Left ventricle myocardium inferior (tissue), 1 donor: ENCODE measurements around the gene SRD5A2. TPM values are rescaled to one million over a fixed set of nuclear protein-coding genes. Genes with fewer than 3 reads are reported as not detected.

ENCODE experiments used
- DNase-seq: peaks from one replicate; pipeline ENCODE4 v3.0.0-alpha.2; 2020
- H3K27ac ChIP-seq: fragments of 200-600 bp; replicated peaks from 2 replicates; pipeline ENCODE4 v1.8.0; 2021
- H3K27me3 ChIP-seq: fragments of 200-600 bp; 2 replicates; pipeline ENCODE4 v1.8.0; 2021; ENCODE audit warnings: low read depth
- H3K36me3 ChIP-seq: fragments of 200-600 bp; 2 replicates; pipeline ENCODE4 v1.8.0; 2021
- H3K4me1 ChIP-seq: fragments of 200-600 bp; 2 replicates; pipeline ENCODE4 v1.8.0; 2021
- H3K4me3 ChIP-seq: fragments of 200-600 bp; 2 replicates; pipeline ENCODE4 v1.8.0; 2021; ENCODE audit warnings: mild to moderate bottlenecking, moderate library complexity
- H3K9me3 ChIP-seq: fragments of 200-600 bp; replicated peaks from 2 replicates; pipeline ENCODE4 v1.8.0; 2021
- intact Hi-C: fragments of 100-400 bp; cut with micrococcal nuclease; formaldehyde crosslinking; loops from one replicate; pipeline ENCODE4 v1.11.0; 2022
- total RNA-seq: library from RNA; stranded (reverse); fragmentation: NEBNext Ultra II Directional; extraction: Animal tissue kit (Norgen Biotek cat#: 25700); gene quantifications from one replicate; pipeline ENCODE4 v1.2.1, GENCODE V29; 2021
- TF ChIP-seq, protein P1 (sequence below): fragments of 200-600 bp; IDR thresholded peaks from 2 replicates; pipeline ENCODE4 v1.8.0; 2021; ENCODE audit warnings: antibody characterized with exemption, mild to moderate bottlenecking, borderline replicate concordance
- donor health status: DM: no; HTN: yes; CAD: no; lungs with severe emphysema.

SRD5A2 gene
- total RNA-seq, 1 donor from 2014 or later = not detected

DNA sequence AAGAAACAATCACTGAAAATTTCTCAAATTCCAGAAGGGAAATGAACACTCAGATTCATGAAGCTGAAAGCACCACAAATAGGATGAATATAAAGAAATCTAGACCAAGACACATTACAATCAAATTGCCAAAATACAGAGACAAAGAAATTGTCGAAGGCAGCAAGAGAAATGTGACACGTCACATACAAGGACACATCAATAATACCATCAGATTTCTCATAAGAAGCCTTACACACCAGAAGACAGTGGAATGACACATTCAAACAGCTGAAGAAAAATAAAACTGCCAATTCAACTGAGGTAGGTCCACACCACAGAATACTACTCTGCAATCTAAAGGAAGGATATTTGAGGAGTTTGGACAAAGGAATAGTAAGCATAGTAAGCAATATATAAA, 27.4 kb downstream of the SRD5A2 start:
- Histone ChIP-seq H3K4me1 (no peaks in the 10 kb centered on the region), H3K27me3 (no peaks in the 10 kb centered on the region), H3K9me3 (peaks cover 55% of the 10 kb centered on the region), H3K4me3 (no peak overlapping the region), H3K27ac (no peak overlapping the region), H3K36me3 (no peaks in the 10 kb centered on the region)
- intact Hi-C loops = no loop called here
- DNase-seq = no peak
- TF ChIP-seq, protein P1, sequence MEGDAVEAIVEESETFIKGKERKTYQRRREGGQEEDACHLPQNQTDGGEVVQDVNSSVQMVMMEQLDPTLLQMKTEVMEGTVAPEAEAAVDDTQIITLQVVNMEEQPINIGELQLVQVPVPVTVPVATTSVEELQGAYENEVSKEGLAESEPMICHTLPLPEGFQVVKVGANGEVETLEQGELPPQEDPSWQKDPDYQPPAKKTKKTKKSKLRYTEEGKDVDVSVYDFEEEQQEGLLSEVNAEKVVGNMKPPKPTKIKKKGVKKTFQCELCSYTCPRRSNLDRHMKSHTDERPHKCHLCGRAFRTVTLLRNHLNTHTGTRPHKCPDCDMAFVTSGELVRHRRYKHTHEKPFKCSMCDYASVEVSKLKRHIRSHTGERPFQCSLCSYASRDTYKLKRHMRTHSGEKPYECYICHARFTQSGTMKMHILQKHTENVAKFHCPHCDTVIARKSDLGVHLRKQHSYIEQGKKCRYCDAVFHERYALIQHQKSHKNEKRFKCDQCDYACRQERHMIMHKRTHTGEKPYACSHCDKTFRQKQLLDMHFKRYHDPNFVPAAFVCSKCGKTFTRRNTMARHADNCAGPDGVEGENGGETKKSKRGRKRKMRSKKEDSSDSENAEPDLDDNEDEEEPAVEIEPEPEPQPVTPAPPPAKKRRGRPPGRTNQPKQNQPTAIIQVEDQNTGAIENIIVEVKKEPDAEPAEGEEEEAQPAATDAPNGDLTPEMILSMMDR = no peak

DNA sequence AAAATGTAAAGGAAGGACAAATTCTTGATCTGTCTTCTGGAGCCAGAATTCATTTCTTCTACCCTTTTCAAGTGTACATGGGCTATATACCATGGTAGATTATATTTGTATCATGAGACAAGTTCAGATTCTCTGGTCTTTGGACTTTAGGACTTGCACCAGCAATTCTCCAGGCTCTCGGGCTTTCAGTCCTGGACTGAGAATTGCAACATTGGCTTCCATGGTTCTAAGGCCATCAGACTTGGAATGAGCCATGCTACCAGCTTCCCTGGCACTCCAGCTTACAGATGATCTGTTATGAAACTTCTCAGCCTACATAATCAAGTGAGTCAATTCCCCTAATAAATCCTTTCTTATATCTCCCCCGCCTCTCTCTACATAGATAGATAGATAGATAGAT, 33.3 kb downstream of the SRD5A2 start:
- intact Hi-C loops = no loop called here
- peaks cover 56% of the 10 kb centered on the region for H3K9me3 ChIP-seq

DNA sequence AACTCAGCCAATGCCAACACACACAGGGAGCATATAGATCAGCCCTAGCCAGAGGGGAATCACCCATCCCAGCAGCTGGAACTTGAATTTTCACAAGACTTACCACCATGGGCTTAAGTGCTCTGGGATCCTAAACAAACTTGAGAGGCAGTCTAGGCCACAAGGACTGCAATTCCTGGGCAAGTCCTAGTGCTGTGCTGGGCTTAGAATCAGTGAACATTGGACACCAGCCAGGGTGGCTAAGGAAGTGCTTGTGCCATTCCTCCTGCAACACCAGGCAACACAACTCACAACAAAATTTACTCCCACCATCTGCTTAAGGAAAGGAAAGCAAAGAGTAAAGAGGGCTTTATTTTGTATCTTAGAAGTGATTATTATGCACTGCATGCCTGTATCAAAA, 38.9 kb downstream of the SRD5A2 start:
- TF ChIP-seq, protein P1 = no peak
- Histone ChIP-seq H3K4me1 (peaks cover 3% of the 10 kb centered on the region), H3K27ac (no peak overlapping the region), H3K27me3 (no peaks in the 10 kb centered on the region), H3K4me3 (no peak overlapping the region), H3K9me3 (peaks cover 46% of the 10 kb centered on the region), H3K36me3 (no peaks in the 10 kb centered on the region)
- no peak for DNase-seq
- intact Hi-C loops = no loop called here

More for the DNA sequence above, 33.3 kb downstream of the SRD5A2 start:
- DNase-seq = no peak
- Histone ChIP-seq H3K27ac (no peak overlapping the region), H3K4me3 (no peak overlapping the region), H3K4me1 (no peaks in the 10 kb centered on the region), H3K36me3 (no peaks in the 10 kb centered on the region), H3K27me3 (no peaks in the 10 kb centered on the region)
- TF ChIP-seq, protein P1 = no peak

DNA sequence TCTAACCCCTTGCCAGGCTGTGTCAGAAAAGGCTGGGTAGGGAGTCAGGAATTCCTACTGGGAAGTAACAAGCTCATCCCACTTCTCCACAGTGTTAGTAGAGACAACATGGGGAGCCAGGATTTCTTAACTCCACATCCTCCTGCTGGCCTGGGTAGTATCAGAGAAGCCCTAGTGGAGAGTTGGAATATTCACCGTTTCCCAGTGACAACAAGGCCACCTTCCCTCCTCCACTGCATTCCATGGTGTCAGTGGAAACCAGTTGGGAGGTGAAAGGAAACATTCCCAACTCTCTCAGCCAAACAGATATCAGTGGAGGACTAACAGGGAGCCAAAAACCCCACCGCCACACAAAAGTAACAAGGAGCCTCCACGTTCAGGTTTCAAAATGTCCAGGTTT, 41.2 kb downstream of the SRD5A2 start:
- no peaks in the 10 kb centered on the region for H3K27me3 ChIP-seq
- H3K4me1 ChIP-seq = peaks cover 3% of the 10 kb centered on the region
- DNase-seq = no peak
- TF ChIP-seq, protein P1 = no peak
- intact Hi-C loops = no loop called here
- no peaks in the 10 kb centered on the region for H3K36me3 ChIP-seq
- H3K9me3 ChIP-seq = peaks cover 30% of the 10 kb centered on the region
- H3K4me3 ChIP-seq = no peak overlapping the region
- H3K27ac ChIP-seq = no peak overlapping the region

DNA sequence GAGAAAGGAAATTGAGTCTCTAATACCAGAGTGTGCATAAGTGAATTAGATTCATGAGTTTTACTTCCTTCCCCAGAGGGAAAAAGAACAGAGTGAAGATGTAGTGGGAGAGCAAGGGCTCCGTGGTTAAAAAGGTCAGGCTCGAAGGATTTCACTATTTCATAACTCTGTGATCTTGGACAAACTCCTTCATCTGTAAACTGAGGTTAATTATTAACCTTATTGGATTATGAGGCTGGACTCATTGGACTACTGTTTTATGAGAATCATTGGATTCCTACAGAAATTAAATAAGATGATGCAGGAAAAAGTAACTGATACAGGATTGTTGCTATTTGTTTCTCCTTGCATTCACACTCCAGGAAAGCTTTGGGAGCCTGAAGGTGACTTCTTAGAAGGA, 45.0 kb downstream of the SRD5A2 start:
- no peak for DNase-seq
- Histone ChIP-seq H3K4me1 (peaks cover 3% of the 10 kb centered on the region), H3K36me3 (no peaks in the 10 kb centered on the region), H3K27ac (no peak overlapping the region), H3K9me3 (no peaks in the 10 kb centered on the region), H3K27me3 (peaks cover 2% of the 10 kb centered on the region), H3K4me3 (no peak overlapping the region)
- TF ChIP-seq, protein P1 = no peak
- intact Hi-C loops = no loop called here

DNA sequence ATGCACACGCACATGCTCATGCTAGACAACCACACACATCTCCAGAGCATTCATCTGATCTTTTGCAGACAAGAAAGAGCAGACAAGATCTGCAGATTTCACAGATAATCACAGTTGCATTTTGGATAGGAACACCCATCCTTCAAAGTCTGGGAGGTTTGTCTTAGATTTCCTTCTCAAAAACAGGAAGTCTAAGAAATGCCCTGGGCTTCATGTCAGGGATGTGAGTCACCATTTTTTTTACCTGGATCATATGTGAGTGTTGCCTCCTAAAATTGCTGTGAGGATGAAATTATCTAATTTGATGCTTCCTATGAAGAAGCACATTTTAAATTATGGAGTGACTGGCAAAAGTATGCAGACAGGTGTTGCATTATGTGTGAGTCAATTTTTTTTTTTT, 46.1 kb downstream of the SRD5A2 start:
- no peak for DNase-seq
- intact Hi-C loops = no loop called here
- Histone ChIP-seq H3K27ac (no peak overlapping the region), H3K4me3 (no peak overlapping the region), H3K9me3 (no peaks in the 10 kb centered on the region), H3K36me3 (no peaks in the 10 kb centered on the region), H3K4me1 (peaks cover 3% of the 10 kb centered on the region), H3K27me3 (peaks cover 6% of the 10 kb centered on the region)
- TF ChIP-seq, protein P1 = no peak
